HepG2 (cell line): ENCODE data around the gene P2RX3. TPM values are rescaled to one million over a fixed set of nuclear protein-coding genes. Genes with fewer than 3 reads are reported as not detected.

Experiments used
- ATAC-seq: fragments of 200-7000 bp; cut with Tn5 transposase; 3 replicates; pipeline ENCODE4 v1.9.1; 2020; ENCODE audit warnings: mild to moderate bottlenecking, moderate library complexity
- BruUV-seq: library from RNA; stranded (reverse); fragments of 400-500 nt; replicated peaks from 2 replicates; lab custom pipeline; 2021; lab: Mats Ljungman, UMichigan
- CTCF ChIA-PET: fragments of 300-600 bp; formaldehyde crosslinking; extraction: SDS; loops from one replicate; lab custom pipeline; 2021; ENCODE audit warnings: low total read pairs, inconsistent platforms, low intra/inter-chr PET ratio; lab: Yijun Ruan, JAX
- POLR2A ChIA-PET: fragments of 350-600 bp; sonication (Branson Sonifier 250); formaldehyde crosslinking; loops from one replicate; lab custom pipeline; 2020; ENCODE audit warnings: antibody characterized with exemption, inconsistent platforms; lab: Yijun Ruan, JAX
- DNase-seq: peaks from one replicate; pipeline ENCODE4 v3.0.0-alpha.2; 2015; ENCODE audit warnings: low spot score
- FAIRE-seq: peaks from 3 replicates; lab custom pipeline; 2011; peaks lifted over from hg19 to GRCh38; lab: Jason Lieb, UNC
- H2AFZ ChIP-seq: one replicate; pipeline ENCODE4 v1.6.1; 2011; ENCODE audit warnings: low read length, inconsistent platforms
- H3K27ac ChIP-seq: fragments of 300-600 bp; 3 replicates; pipeline ENCODE4 v1.8.0; 2011; ENCODE audit warnings: mixed run types, mild to moderate bottlenecking, mixed read lengths, low read length, inconsistent platforms; ENCODE audit not compliant: insufficient read depth; ENCODE audit errors: extremely low read length
- H3K27me3 ChIP-seq, 2 experiments: fragments of 200-600 bp in 1 of 2; 2 replicates in 1 of 2; 3 replicates in 1 of 2; pipeline versions ENCODE4 v1.6.0 to v1.8.0; 2011; ENCODE audit warnings: low read length in 2 of 2, mild to moderate bottlenecking in 2 of 2, moderate library complexity in 2 of 2, inconsistent platforms in 1 of 2; ENCODE audit not compliant: insufficient read depth in 2 of 2, control insufficient read depth in 1 of 2
- H3K36me3 ChIP-seq, 2 experiments: fragments of 200-600 bp in 1 of 2; replicated peaks in 1 of 2; 2 replicates in 1 of 2; 3 replicates in 1 of 2; pipeline versions ENCODE4 v1.5.1 to v1.8.0; 2011; ENCODE audit warnings: low read length in 2 of 2, inconsistent platforms in 1 of 2; ENCODE audit not compliant: insufficient read depth in 2 of 2, control insufficient read depth in 1 of 2
- H3K4me1 ChIP-seq: 2 replicates; pipeline ENCODE4 v1.5.1; 2012; ENCODE audit warnings: low read length, inconsistent platforms; ENCODE audit not compliant: insufficient read depth
- H3K4me2 ChIP-seq: 2 replicates; pipeline ENCODE4 v1.6.0; 2011; ENCODE audit warnings: low read depth, low read length, inconsistent platforms
- H3K4me3 ChIP-seq, 3 experiments: fragments of 200-600 bp in 1 of 3; sonication (generic), shearing (Covaris generic) in 1 of 3; replicated peaks in 1 of 3; 2 replicates each; pipeline ENCODE4 v1.5.1; 2011 to 2016; ENCODE audit warnings: low read length in 3 of 3, inconsistent platforms in 2 of 3, low read depth in 2 of 3, mild to moderate bottlenecking in 2 of 3, control low read depth in 1 of 3, mixed read lengths in 1 of 3; ENCODE audit not compliant: insufficient read depth in 1 of 3
- H3K79me2 ChIP-seq: one replicate; pipeline ENCODE4 v1.6.1; 2011; ENCODE audit warnings: low read length, inconsistent platforms; ENCODE audit not compliant: insufficient read depth
- H3K9ac ChIP-seq: 2 replicates; pipeline ENCODE4 v1.6.0; 2011; ENCODE audit warnings: mild to moderate bottlenecking, low read depth, low read length, inconsistent platforms; ENCODE audit not compliant: insufficient read depth
- H3K9me3 ChIP-seq: 2 replicates; pipeline ENCODE4 v1.5.1; 2012; ENCODE audit warnings: mild to moderate bottlenecking, low read length
- H4K20me1 ChIP-seq: 2 replicates; pipeline ENCODE4 v1.6.0; 2011; ENCODE audit warnings: inconsistent platforms, mild to moderate bottlenecking, low read length, moderate library complexity; ENCODE audit not compliant: insufficient read depth
- AFF4 ChIP-seq: sonication (generic); formaldehyde crosslinking; IDR thresholded peaks from 2 replicates; pipeline ENCODE4 v1.4.0; 2020; ENCODE audit warnings: missing genetic modification reagents
- HDAC2 ChIP-seq: sonication (generic); formaldehyde crosslinking; IDR thresholded peaks from 2 replicates; pipeline ENCODE4 v1.4.0; 2020; ENCODE audit warnings: missing genetic modification reagents
- HNF1A ChIP-seq, 2 experiments: sonication (generic) in 1 of 2; formaldehyde crosslinking in 1 of 2; IDR thresholded peaks; 2 replicates each; pipeline versions ENCODE4 v1.4.0 to v1.6.1; 2016 to 2020; ENCODE audit warnings: borderline replicate concordance in 1 of 2, low read depth in 1 of 2, mild to moderate bottlenecking in 1 of 2, missing genetic modification reagents in 1 of 2
- PCBP2 ChIP-seq: fragments of 200-400 bp; formaldehyde crosslinking; optimal IDR thresholded peaks from 2 replicates; pipeline ENCODE3; 2018; ENCODE audit warnings: low read length, low read depth; ENCODE audit not compliant: poor library complexity, severe bottlenecking
- RAD21 ChIP-seq: fragments of 450-650 bp; formaldehyde crosslinking; IDR thresholded peaks from 2 replicates; pipeline ENCODE4 v1.5.0; 2020; ENCODE audit warnings: mild to moderate bottlenecking
- SATB2 ChIP-seq: sonication (generic); formaldehyde crosslinking; IDR thresholded peaks from 2 replicates; pipeline ENCODE4 v1.5.0; 2020; ENCODE audit warnings: missing genetic modification reagents
- SMAD1 ChIP-seq: sonication (generic); formaldehyde crosslinking; IDR thresholded peaks from 2 replicates; pipeline ENCODE4 v1.4.0; 2020; ENCODE audit warnings: missing genetic modification reagents, low read depth, mild to moderate bottlenecking, borderline replicate concordance
- TRAFD1 ChIP-seq: sonication (generic); formaldehyde crosslinking; IDR thresholded peaks from 2 replicates; pipeline ENCODE4 v1.5.1; 2020; ENCODE audit warnings: missing genetic modification reagents, mild to moderate bottlenecking, borderline replicate concordance
- TRIM24 ChIP-seq: sonication (generic); formaldehyde crosslinking; IDR thresholded peaks from 2 replicates; pipeline ENCODE4 v1.8.0; 2022; ENCODE audit warnings: mild to moderate bottlenecking, missing genetic modification reagents
- ZBTB3 ChIP-seq: sonication (generic); formaldehyde crosslinking; IDR thresholded peaks from 2 replicates; pipeline ENCODE4 v1.4.0; 2020; ENCODE audit warnings: low read depth, mild to moderate bottlenecking, moderate library complexity, missing genetic modification reagents, borderline replicate concordance
- ZNF180 ChIP-seq: sonication (generic); formaldehyde crosslinking; IDR thresholded peaks from 2 replicates; pipeline ENCODE4 v1.4.0; 2020; ENCODE audit warnings: low read depth, missing genetic modification reagents, borderline replicate concordance
- ZNF230 ChIP-seq: sonication (generic); formaldehyde crosslinking; IDR thresholded peaks from 2 replicates; pipeline ENCODE4 v1.4.0; 2020; ENCODE audit warnings: mild to moderate bottlenecking, missing genetic modification reagents
- ZNF552 ChIP-seq: sonication (generic); formaldehyde crosslinking; IDR thresholded peaks from 2 replicates; pipeline ENCODE4 v1.9.0; 2022; ENCODE audit warnings: missing genetic modification reagents, mild to moderate bottlenecking, borderline replicate concordance
- WGBS: methylation state at CpG from one replicate; pipeline ENCODE4 v1.1.6; 2017; ENCODE audit warnings: low lambda C conversion rate; 5-methylcytosine and 5-hydroxymethylcytosine counted together
- in situ Hi-C: cut with HindIII; loops from 2 replicates; pipeline ENCODE4 v1.10.0; 2017; ENCODE audit warnings: low pct_unique_long_range_greater_than_20kb; ENCODE audit not compliant: extremely low pct_ligation_motif_present
- intact Hi-C: fragments of 100-400 bp; cut with micrococcal nuclease; formaldehyde crosslinking; loops from one replicate; pipeline ENCODE4 v1.10.0; 2022; ENCODE audit not compliant: unreplicated experiment
- polyA plus RNA-seq, 8 experiments: library from polyadenylated mRNA; depleted of rRNA in 3 of 8; stranded (reverse) in 7 of 8; unstranded in 1 of 8; fragments of >200 nt; fragmentation: Illumina TruSeq in 4 of 8; extraction: Trizol in 4 of 8; gene quantifications; 2 replicates each; pipeline versions ENCODE4 v1.2.1 to v1.2.3, GENCODE V29; 2011 to 2016; ENCODE audit warnings: low read depth in 4 of 8, missing spikeins in 1 of 8, mixed read lengths in 1 of 8; ENCODE audit not compliant: insufficient read depth in 1 of 8
- total RNA-seq, 5 experiments: library from RNA; depleted of rRNA; stranded (reverse); fragments of >200 nt; fragmentation: Illumina TruSeq; extraction: Trizol; gene quantifications; 2 replicates each; pipeline ENCODE4 v1.2.3, GENCODE V29; 2016; ENCODE audit warnings: low read depth in 1 of 5

The P2RX3 gene
- total and polyA plus RNA-seq, 2 of the 13 experiments (the other 11 are each of a cell fraction or from before 2014, with no cell fraction given), result 0.08 TPM; not detected in 1

GRCh38 chr11:57314221-57314973 is 23.8 kb upstream of the P2RX3 start:
- peaks cover 41% of the 10 kb centered on the region for H3K4me1 ChIP-seq
- peaks cover 25 to 45% of the 10 kb centered on the region in 2 experiments; a peak in 4 of 5 replicates for H3K36me3 ChIP-seq
- no peak for FAIRE-seq
- TF ChIP-seq HDAC2 (CRISPR knock-in tag) (no peak), RAD21 (no peak), TRAFD1 (CRISPR knock-in tag) (no peak), SMAD1 (CRISPR knock-in tag) (no peak), ZNF180 (CRISPR knock-in tag) (no peak), PCBP2 (no peak), TRIM24 (CRISPR knock-in tag) (no peak), ZBTB3 (CRISPR knock-in tag) (no peak), ZNF552 (CRISPR knock-in tag) (no peak), ZNF230 (CRISPR knock-in tag) (no peak), HNF1A (IDR thresholded peaks at IDR 0.05; ENCODE audit: low read depth) (no peak), HNF1A (CRISPR knock-in tag; IDR thresholded peaks at IDR 0.05; ENCODE audit: borderline replicate concordance) (no peak), AFF4 (no peak), SATB2 (no peak)

More at GRCh38 chr11:57314221-57314973, 23.8 kb upstream of the P2RX3 start:
- ChIA-PET POLR2A (interaction anchor here (1.6 to 2.1 kb wide), 2 partner anchors 8 to 11 kb away, joined by 4 to 7 read pairs; partner anchors contain the start of gene TNKS1BP1), CTCF (no interaction called here)
- Histone ChIP-seq H3K4me2 (no peak overlapping the region), H3K4me3 (no peak overlapping the region), H3K27me3 (no peaks in the 10 kb centered on the region), H3K27ac (no peak overlapping the region), H3K79me2 (no peaks in the 10 kb centered on the region), H3K9ac (no peak overlapping the region), H3K9me3 (no peaks in the 10 kb centered on the region), H4K20me1 (no peaks in the 10 kb centered on the region), H2AFZ (no peak overlapping the region)
- intact Hi-C loops (no loop called here), in situ Hi-C loops (no loop called here)
- DNase-seq (no peak), ATAC-seq (no peak)
- 95% methylated on average over 15 of the region's 15 CpGs for WGBS
- no TSS peak for BruUV-seq
